NB4 (cell line): ENCODE results near the gene ART3.

Experiments used
- DNase-seq: peaks from one replicate; pipeline ENCODE4 v3.0.0; 2010; ENCODE audit warnings: low read depth
- H3K4me3 ChIP-seq: one replicate; pipeline ENCODE4 v1.5.1; 2011; ENCODE audit warnings: mild to moderate bottlenecking, low read depth, low read length, moderate library complexity
- MYC ChIP-seq: IDR thresholded peaks from 2 replicates; pipeline ENCODE4 v1.6.1; 2011; ENCODE audit warnings: low read depth, low read length
- POLR2A ChIP-seq: IDR thresholded peaks from 2 replicates; pipeline ENCODE4 v1.6.1; 2011; ENCODE audit warnings: mild to moderate bottlenecking; ENCODE audit not compliant: insufficient read length; ENCODE audit errors: extremely low read depth
- TF ChIP-seq, protein P1 (sequence below): IDR thresholded peaks from one replicate; pipeline ENCODE4 v1.5.1; 2012; ENCODE audit warnings: low read depth, low read length
- TF ChIP-seq, protein P2 (sequence below): IDR thresholded peaks from 2 replicates; pipeline ENCODE4 v1.6.1; 2011; ENCODE audit warnings: low read depth, low read length

Gene ART3

DNA sequence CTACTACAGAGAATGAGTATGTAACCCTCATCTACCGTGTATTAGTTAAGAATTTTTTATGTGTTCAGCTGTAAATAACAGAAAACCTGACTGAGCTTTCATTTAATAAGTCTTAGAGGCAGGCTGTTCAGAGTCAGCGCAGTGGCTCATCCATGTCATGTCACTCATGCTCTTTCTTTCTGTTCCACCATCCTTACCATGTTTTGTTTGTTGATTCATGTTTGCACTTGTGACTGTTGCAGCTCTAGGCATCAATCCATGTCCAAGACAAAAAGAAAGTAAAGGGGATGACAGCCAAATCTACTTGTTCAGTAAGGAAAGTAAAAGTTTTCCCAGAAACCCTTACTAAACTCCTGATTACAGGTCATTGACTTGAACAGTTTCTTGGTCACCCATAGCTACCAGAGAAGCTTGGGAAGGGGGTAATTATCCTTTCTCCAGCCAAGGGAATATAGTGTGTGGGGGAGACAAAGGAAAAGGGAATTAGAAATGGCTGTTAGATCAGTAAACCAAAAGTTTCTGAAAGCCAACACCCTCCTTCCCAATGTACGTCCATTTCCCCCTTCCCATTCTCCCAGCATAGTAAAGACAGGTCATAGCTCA is 9.0 kb downstream of the ART3 start:
- H3K4me3 ChIP-seq: no peak overlapping the region
- no peak for TF ChIP-seq MYC
- TF ChIP-seq, protein P1, sequence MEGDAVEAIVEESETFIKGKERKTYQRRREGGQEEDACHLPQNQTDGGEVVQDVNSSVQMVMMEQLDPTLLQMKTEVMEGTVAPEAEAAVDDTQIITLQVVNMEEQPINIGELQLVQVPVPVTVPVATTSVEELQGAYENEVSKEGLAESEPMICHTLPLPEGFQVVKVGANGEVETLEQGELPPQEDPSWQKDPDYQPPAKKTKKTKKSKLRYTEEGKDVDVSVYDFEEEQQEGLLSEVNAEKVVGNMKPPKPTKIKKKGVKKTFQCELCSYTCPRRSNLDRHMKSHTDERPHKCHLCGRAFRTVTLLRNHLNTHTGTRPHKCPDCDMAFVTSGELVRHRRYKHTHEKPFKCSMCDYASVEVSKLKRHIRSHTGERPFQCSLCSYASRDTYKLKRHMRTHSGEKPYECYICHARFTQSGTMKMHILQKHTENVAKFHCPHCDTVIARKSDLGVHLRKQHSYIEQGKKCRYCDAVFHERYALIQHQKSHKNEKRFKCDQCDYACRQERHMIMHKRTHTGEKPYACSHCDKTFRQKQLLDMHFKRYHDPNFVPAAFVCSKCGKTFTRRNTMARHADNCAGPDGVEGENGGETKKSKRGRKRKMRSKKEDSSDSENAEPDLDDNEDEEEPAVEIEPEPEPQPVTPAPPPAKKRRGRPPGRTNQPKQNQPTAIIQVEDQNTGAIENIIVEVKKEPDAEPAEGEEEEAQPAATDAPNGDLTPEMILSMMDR: no peak
- TF ChIP-seq, protein P2, sequence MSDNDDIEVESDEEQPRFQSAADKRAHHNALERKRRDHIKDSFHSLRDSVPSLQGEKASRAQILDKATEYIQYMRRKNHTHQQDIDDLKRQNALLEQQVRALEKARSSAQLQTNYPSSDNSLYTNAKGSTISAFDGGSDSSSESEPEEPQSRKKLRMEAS: no peak
- DNase-seq: no peak

DNA sequence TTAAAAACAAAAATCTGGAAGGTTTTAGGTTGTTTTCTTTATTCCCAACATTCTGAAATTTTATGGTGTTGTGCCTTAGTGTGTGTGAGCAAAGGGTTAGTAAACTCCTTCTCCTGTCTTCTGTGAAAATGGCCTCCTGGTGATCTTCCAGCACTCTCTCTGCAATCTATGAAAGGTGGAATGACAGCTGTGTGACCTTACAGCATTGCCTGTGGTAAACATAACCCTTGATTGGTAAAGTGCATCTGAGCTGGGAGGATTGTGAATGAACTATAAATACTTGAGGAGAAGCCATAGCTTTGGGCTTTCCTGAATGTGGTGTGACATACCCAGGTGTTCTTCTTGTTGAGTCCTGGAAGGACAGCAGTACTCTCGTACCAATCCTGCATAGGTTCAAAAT is 10.0 kb downstream of the ART3 start:
- no peak overlapping the region for H3K4me3 ChIP-seq
- TF ChIP-seq, protein P1: no peak
- TF ChIP-seq, protein P2: no peak
- TF ChIP-seq POLR2A (no peak), MYC (no peak)
- DNase-seq: no peak

DNA sequence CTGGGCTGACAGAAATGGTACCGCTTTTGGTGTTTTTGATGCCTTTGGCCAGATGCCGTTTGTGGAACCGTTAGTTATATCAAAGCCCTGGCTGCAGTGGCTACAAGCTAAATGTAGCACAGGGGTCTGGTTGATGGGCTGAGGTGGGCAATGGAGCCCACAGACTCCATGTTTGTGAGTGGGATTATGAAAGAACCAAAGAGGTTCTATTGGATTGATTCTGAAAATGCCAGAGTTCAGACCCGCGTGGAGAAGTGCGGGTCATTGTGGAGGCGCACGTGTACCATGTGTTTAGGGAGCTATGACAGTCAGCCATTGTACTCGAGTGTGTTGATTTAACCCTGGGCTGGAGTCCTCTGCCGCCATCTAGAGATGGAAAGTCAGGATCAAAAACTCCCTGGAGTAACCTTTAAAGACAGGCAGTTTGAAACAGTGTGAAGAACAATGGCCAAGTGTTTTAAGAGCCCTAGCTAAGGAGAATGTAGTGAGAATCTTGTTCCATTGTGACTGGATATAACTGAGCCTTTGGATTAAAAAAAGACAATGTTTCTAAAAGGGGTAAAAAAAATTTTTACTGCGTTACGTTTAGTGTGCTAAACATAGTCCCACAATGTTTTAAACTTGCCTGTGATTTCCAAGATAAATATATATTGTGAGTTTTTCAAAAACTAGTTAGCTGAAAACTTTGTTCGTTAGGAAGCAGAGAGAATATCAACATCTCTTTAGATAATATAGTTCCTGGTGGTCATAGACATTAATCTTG is 12.7 kb downstream of the ART3 start:
- no peak overlapping the region for H3K4me3 ChIP-seq
- peak; percentile 81 for DNase-seq
- TF ChIP-seq POLR2A (no peak), MYC (peak; percentile 93)
- TF ChIP-seq, protein P1: peak; percentile 72
- TF ChIP-seq, protein P2: peak; percentile 96

DNA sequence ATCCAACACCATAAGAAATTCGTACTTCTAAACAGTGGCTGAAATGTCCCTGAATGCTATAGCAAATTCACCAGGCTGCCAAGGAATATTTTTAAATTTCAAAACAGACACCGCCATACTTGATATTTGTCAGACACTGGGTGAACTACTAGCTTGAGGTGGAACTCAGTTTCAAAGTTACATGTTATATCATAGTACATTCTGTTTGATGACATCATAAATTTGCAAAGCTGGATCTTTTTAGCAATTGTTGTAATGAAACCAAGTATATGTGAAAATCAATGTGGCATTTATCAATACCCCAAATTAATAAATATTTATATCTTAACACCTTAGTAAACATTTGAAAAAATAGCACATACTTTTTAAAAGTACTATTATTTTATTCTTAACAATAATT is 14.2 kb downstream of the ART3 start:
- TF ChIP-seq MYC: no peak
- TF ChIP-seq, protein P2: no peak
- no peak for TF ChIP-seq POLR2A
- TF ChIP-seq, protein P1: no peak
- H3K4me3 ChIP-seq: no peak overlapping the region
- no peak for DNase-seq

DNA sequence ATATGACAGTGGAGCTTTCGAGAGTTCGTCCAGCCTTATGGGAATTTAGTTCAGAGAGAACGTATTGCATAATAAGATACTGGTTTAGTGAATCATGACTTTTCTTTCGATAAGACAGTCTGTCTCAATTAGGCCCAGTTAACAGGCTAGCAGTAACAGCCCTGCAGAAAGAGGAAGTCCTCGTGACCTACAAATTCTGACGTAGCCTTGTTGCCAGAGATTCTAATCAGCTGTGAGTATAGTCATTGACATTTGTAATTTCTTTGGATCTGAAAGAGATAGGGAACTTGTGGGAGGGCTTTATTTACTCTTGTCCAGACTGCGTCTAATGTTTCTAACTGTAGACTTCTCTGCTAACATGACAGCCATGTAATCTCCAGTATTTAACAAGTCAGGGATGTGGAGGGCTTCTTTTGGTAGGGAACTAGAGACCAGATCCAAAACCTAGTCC is 15.8 kb downstream of the ART3 start:
- TF ChIP-seq, protein P2: peak; percentile 46; the same call in 1 of the 2 replicates
- no peak for TF ChIP-seq POLR2A
- no peak overlapping the region for H3K4me3 ChIP-seq
- DNase-seq: peak; percentile 95

DNA sequence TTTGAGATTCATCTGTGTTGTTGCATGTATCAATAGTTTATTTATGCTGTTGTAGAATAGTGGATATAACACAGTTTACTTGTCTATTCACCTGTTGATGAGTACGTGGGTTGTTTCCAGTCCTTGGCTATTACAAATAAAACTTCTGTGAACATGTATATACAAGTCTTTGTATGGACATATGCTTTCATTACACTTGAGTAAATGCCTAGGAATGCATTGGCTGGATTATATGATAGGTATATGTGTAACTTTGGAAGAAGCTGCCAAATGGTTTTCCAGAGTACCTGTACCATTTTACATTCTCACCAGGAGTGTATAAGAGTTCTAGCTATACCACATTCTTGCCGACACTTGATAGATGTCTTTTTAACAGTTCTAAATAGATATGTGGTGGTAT is 16.5 kb downstream of the ART3 start:
- DNase-seq: no peak
- no peak for TF ChIP-seq POLR2A
- no peak for TF ChIP-seq MYC
- TF ChIP-seq, protein P1: no peak
- TF ChIP-seq, protein P2: no peak
- H3K4me3 ChIP-seq: no peak overlapping the region
